Keratinocyte (primary cell): ENCODE measurements around the gene IL17C. TPM values are rescaled to one million over a fixed set of nuclear protein-coding genes. Genes with fewer than 3 reads are reported as not detected.

Experiments
- DNase-seq: peaks from one replicate; pipeline ENCODE4 v3.0.0-alpha.2; 2011; ENCODE audit warnings: low read depth, missing footprints, low spot score
- FAIRE-seq: peaks from 2 replicates; lab custom pipeline; 2011; peaks lifted over from hg19 to GRCh38; lab: Jason Lieb, UNC
- H2AFZ ChIP-seq: 2 replicates; pipeline ENCODE4 v1.6.0; 2012; ENCODE audit warnings: low read length, control low read depth, inconsistent platforms; ENCODE audit not compliant: control insufficient read depth
- H3K27ac ChIP-seq: 2 replicates; pipeline ENCODE4 v1.5.1; 2011; ENCODE audit warnings: low read length; ENCODE audit not compliant: control insufficient read depth, insufficient read depth
- H3K27me3 ChIP-seq: 3 replicates; pipeline ENCODE4 v1.6.0; 2011; ENCODE audit warnings: low read length; ENCODE audit not compliant: control insufficient read depth, insufficient read depth; ENCODE audit errors: extremely low read depth
- H3K36me3 ChIP-seq, 2 experiments: 2 replicates in 1 of 2; 3 replicates in 1 of 2; pipeline ENCODE4 v1.5.1; 2011; ENCODE audit warnings: low read length in 2 of 2, mild to moderate bottlenecking in 1 of 2; ENCODE audit not compliant: control insufficient read depth in 2 of 2, insufficient read depth in 2 of 2; ENCODE audit errors: extremely low read depth in 1 of 2
- H3K4me1 ChIP-seq: 3 replicates; pipeline ENCODE4 v1.5.1; 2011; ENCODE audit warnings: low read length; ENCODE audit not compliant: control insufficient read depth, insufficient read depth; ENCODE audit errors: extremely low read depth
- H3K4me2 ChIP-seq: 3 replicates; pipeline ENCODE4 v1.6.0; 2011; ENCODE audit warnings: low read depth, low read length; ENCODE audit not compliant: control insufficient read depth, insufficient read depth; ENCODE audit errors: extremely low read depth
- H3K4me3 ChIP-seq, 3 experiments: fragments of 200-600 bp in 1 of 3; sonication (generic) in 1 of 3; 2 replicates in 2 of 3; 3 replicates in 1 of 3; pipeline ENCODE4 v1.5.1; 2011 to 2016; ENCODE audit warnings: low read length in 3 of 3, mild to moderate bottlenecking in 3 of 3, control low read depth in 2 of 3, inconsistent platforms in 1 of 3, low read depth in 1 of 3, mixed read lengths in 1 of 3, mixed run types in 1 of 3, moderate library complexity in 1 of 3; ENCODE audit not compliant: control insufficient read depth in 2 of 3, insufficient read depth in 2 of 3; ENCODE audit errors: extremely low read depth in 1 of 3
- H3K79me2 ChIP-seq: 2 replicates; pipeline ENCODE4 v1.6.0; 2012; ENCODE audit warnings: low read length; ENCODE audit not compliant: control insufficient read depth, insufficient read depth
- H3K9ac ChIP-seq: 3 replicates; pipeline ENCODE4 v1.6.0; 2011; ENCODE audit warnings: low read length; ENCODE audit not compliant: control insufficient read depth, insufficient read depth; ENCODE audit errors: extremely low read depth
- H3K9me1 ChIP-seq: 3 replicates; pipeline ENCODE4 v1.6.0; 2011; ENCODE audit warnings: low read length; ENCODE audit not compliant: control insufficient read depth, insufficient read depth; ENCODE audit errors: extremely low read depth
- H3K9me3 ChIP-seq: 2 replicates; pipeline ENCODE4 v1.5.1; 2012; ENCODE audit warnings: low read depth, low read length; ENCODE audit not compliant: control insufficient read depth
- H4K20me1 ChIP-seq: 3 replicates; pipeline ENCODE4 v1.6.0; 2011; ENCODE audit warnings: low read length; ENCODE audit not compliant: control insufficient read depth, insufficient read depth; ENCODE audit errors: extremely low read depth
- EZH2 ChIP-seq: IDR thresholded peaks from one replicate; pipeline ENCODE4 v1.6.1; 2012; ENCODE audit warnings: inconsistent platforms, mild to moderate bottlenecking, low read length, moderate library complexity
- dilution Hi-C: fragments of 300-500 bp; cut with MboI; formaldehyde crosslinking; loops from one replicate; pipeline ENCODE4 v1.7.0; 2020; ENCODE audit warnings: low sequenced_read_pairs; ENCODE audit not compliant: extremely low pct_ligation_motif_present
- polyA plus RNA-seq, 5 experiments: library from polyadenylated mRNA; depleted of rRNA in 3 of 5; stranded (reverse) in 3 of 5; stranded (forward) in 1 of 5; unstranded in 1 of 5; fragments of >200 nt; gene quantifications; 1 replicate in 1 of 5; 2 replicates in 3 of 5; 3 replicates in 1 of 5; pipeline versions ENCODE4 v1.2.1 to v1.2.3, GENCODE V29; 2011 to 2012; ENCODE audit warnings: missing spikeins in 2 of 5, low read depth in 1 of 5, low replicate concordance in 1 of 5
- TF ChIP-seq, protein P1 (sequence below), 3 experiments: IDR thresholded peaks in 1 of 3; conservative IDR thresholded peaks in 1 of 3; optimal IDR thresholded peaks in 1 of 3; 2 replicates in 2 of 3; 3 replicates in 1 of 3; pipeline versions ENCODE3 to v1.5.1; 2011; ENCODE audit warnings: low read length in 3 of 3, mild to moderate bottlenecking in 3 of 3, moderate library complexity in 2 of 3, control low read depth in 1 of 3, inconsistent platforms in 1 of 3; ENCODE audit not compliant: insufficient read depth in 2 of 3; ENCODE audit errors: extremely low read depth in 1 of 3

The IL17C gene
- polyA plus RNA-seq, 1 donor (not counting 4 experiments of a cell fraction or from before 2014, with no cell fraction given) = not detected

DNA sequence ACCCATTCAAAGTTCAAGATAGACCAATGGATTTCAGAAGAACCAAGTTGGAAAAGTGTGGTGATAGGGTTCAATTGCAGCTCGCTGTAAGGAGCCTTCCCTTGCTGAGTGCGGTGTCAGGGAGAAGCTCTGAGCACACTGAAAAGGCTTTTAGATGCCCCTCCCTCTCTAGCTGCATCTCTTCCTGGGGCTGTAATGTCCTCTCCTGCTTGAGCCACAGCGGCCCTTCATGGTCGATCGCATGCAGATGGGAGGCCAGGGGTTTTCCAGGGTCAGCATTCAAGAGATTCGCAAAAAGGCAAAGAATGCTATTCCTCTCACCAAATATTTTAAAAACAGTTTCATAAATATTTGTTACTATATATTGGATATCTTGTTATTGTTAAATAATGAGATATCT is 44.5 kb upstream of the IL17C start:
- Histone ChIP-seq H2AFZ (no peak overlapping the region), H4K20me1 (no peaks in the 10 kb centered on the region), H3K9ac (no peak overlapping the region), H3K4me3 (no peak overlapping the region), H3K9me1 (no peaks in the 10 kb centered on the region), H3K9me3 (no peaks in the 10 kb centered on the region), H3K4me2 (no peak overlapping the region), H3K4me1 (no peaks in the 10 kb centered on the region), H3K36me3 (peaks cover 22 to 24% of the 10 kb centered on the region in 2 experiments), H3K79me2 (peaks cover 9% of the 10 kb centered on the region), H3K27me3 (no peaks in the 10 kb centered on the region), H3K27ac (no peak overlapping the region)
- DNase-seq = no peak
- no peak for FAIRE-seq
- TF ChIP-seq, protein P1, sequence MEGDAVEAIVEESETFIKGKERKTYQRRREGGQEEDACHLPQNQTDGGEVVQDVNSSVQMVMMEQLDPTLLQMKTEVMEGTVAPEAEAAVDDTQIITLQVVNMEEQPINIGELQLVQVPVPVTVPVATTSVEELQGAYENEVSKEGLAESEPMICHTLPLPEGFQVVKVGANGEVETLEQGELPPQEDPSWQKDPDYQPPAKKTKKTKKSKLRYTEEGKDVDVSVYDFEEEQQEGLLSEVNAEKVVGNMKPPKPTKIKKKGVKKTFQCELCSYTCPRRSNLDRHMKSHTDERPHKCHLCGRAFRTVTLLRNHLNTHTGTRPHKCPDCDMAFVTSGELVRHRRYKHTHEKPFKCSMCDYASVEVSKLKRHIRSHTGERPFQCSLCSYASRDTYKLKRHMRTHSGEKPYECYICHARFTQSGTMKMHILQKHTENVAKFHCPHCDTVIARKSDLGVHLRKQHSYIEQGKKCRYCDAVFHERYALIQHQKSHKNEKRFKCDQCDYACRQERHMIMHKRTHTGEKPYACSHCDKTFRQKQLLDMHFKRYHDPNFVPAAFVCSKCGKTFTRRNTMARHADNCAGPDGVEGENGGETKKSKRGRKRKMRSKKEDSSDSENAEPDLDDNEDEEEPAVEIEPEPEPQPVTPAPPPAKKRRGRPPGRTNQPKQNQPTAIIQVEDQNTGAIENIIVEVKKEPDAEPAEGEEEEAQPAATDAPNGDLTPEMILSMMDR (optimal IDR thresholded peaks at IDR 0.05 in 1 of 3, IDR thresholded peaks at IDR 0.05 in 1 of 3, conservative IDR thresholded peaks at IDR 0.05 in 1 of 3; ENCODE audit: extremely low read depth in 1 of 3, insufficient read depth in 2 of 3, low read length in 3 of 3) = no peak
- no peak for TF ChIP-seq EZH2
- dilution Hi-C loops = no loop called here

DNA sequence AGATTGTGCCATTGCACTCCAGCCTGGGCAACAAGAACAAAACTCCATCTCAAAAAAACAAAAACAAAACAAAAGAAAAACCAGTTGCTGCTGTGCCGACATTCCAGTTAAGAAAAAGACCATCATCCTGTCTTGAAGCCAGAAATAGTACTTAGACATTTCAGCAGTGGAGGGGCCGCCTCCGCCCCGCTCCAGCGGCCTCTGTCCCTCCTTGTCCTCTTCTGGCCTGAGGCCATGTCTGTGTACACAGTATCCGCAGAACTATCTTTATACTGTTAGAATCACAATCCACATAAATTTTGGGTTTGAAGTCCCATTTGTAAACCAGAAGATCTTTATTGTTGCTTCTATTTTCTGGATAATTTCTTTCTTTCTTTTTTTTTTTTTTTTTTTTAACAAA is 43.3 kb upstream of the IL17C start:
- DNase-seq = no peak
- Histone ChIP-seq H3K79me2 (peaks cover 9% of the 10 kb centered on the region), H3K9me1 (no peaks in the 10 kb centered on the region), H3K27me3 (no peaks in the 10 kb centered on the region), H3K27ac (no peak overlapping the region), H3K36me3 (peaks cover 23 to 30% of the 10 kb centered on the region in 2 experiments), H3K4me2 (no peak overlapping the region), H3K9me3 (no peaks in the 10 kb centered on the region), H4K20me1 (no peaks in the 10 kb centered on the region), H3K4me3 (no peak overlapping the region), H2AFZ (no peak overlapping the region), H3K9ac (no peak overlapping the region), H3K4me1 (no peaks in the 10 kb centered on the region)
- TF ChIP-seq, protein P1 (optimal IDR thresholded peaks at IDR 0.05 in 1 of 3, IDR thresholded peaks at IDR 0.05 in 1 of 3, conservative IDR thresholded peaks at IDR 0.05 in 1 of 3; ENCODE audit: extremely low read depth in 1 of 3, insufficient read depth in 2 of 3, low read length in 3 of 3) = no peak
- TF ChIP-seq EZH2 = no peak
- dilution Hi-C loops = no loop called here
- no peak for FAIRE-seq
